Stimulated activated naive CD8-positive, alpha-beta T cell treated with anti-CD3 and anti-CD28 coated beads, Interleukin-15, amount 100 ng/mL, for 72 hours (primary cell): Measurements from ENCODE around the gene TPM3.
"Not testable (repeated sequence)": the region's sequence is repeated elsewhere in the genome, so short reads cannot be mapped to it uniquely, and the experiment has no call there.

ENCODE experiments used
- ATAC-seq: fragments of 150-1000 bp; cut with Tn5 transposase; 2 replicates; pipeline ENCODE4 v1.10.0; 2021; ENCODE audit warnings: mild to moderate bottlenecking, moderate library complexity
- DNase-seq, 2 donors: peaks; one replicate each; pipeline ENCODE4 v3.0.0; 2021 to 2022
- H3K27ac Mint-ChIP-seq, 2 donors: one replicate each; pipeline ENCODE4 v1.8.0; 2022; ENCODE audit warnings: mild to moderate bottlenecking in 2 of 2, mixed read lengths in 2 of 2, moderate library complexity in 2 of 2
- H3K27me3 Mint-ChIP-seq: one replicate; pipeline ENCODE4 v1.8.0; 2022; ENCODE audit warnings: mixed read lengths
- H3K4me1 Mint-ChIP-seq: one replicate; pipeline ENCODE4 v1.8.0; 2022; ENCODE audit warnings: mild to moderate bottlenecking, mixed read lengths
- H3K4me3 Mint-ChIP-seq, 2 donors: one replicate each; pipeline ENCODE4 v1.8.0; 2022; ENCODE audit warnings: mild to moderate bottlenecking in 2 of 2, mixed read lengths in 2 of 2, moderate library complexity in 1 of 2
- H3K9me3 Mint-ChIP-seq, 2 donors: one replicate each; pipeline ENCODE4 v1.8.0; 2022; ENCODE audit warnings: mixed read lengths in 2 of 2

Gene TPM3

DNA sequence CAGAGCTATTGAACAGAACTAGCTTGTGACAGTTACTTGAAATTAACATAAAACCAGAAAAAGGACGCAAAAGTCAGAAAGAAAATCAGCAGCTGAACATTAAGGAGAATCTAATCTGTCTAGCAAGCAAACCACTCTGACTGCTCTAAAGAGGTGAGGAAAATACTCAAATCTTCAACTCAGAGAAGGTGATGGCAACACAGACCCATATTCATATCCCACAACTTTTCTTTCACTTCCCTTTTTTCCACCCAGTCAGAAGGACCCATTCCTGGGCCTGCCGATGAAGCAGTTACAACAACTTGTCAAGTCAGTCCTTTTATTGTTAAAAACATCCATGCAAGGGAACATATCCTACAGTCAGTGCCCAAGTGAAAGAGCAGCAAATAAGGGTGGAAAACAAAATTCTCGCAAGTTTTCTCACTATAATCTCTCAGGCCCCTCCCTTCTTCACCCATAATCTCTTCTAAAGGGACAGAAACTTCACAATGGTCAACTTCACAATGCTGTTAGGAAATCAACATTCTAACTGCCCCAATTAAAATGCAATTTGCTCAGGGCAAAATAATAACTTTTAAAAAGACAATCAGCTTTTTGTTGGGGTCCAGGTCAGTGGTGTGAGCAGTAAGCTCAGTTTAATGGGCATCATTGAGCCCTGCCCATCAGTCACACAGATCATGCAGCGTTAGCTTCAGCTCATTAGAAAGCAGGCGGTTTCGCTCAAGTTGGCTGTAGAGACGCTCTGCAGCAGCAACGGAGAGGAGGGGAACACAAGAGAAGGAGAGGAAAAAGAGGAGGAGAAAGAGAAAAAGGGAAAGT is 33.4 kb downstream of the TPM3 start:
- Mint-ChIP-seq H3K9me3 (peaks cover 0 to 4% of the 10 kb centered on the region in 2 donors), H3K4me1 (peaks cover 75% of the 10 kb centered on the region), H3K27me3 (no peaks in the 10 kb centered on the region), H3K27ac (peak overlapping the region; percentile 97 to 98), H3K4me3 (peak overlapping the region; percentile 84 to 87)
- ATAC-seq (peak; percentile 39), DNase-seq (no peak)

- no peaks in the 10 kb centered on the region for H3K27me3 Mint-ChIP-seq
- peak overlapping the region; percentile 84 to 87 for H3K4me3 Mint-ChIP-seq
- H3K9me3 Mint-ChIP-seq, result peaks cover 0 to 4% of the 10 kb centered on the region in 2 donors
- ATAC-seq (peak; percentile 97), DNase-seq (peak; percentile 79 to 88)
- peaks cover 68% of the 10 kb centered on the region for H3K4me1 Mint-ChIP-seq
- peak overlapping the region; percentile 97 to 98 for H3K27ac Mint-ChIP-seq
These were observed 34.2 kb downstream of the TPM3 start for GRCh38 chr1:154157520-154158306.

DNA sequence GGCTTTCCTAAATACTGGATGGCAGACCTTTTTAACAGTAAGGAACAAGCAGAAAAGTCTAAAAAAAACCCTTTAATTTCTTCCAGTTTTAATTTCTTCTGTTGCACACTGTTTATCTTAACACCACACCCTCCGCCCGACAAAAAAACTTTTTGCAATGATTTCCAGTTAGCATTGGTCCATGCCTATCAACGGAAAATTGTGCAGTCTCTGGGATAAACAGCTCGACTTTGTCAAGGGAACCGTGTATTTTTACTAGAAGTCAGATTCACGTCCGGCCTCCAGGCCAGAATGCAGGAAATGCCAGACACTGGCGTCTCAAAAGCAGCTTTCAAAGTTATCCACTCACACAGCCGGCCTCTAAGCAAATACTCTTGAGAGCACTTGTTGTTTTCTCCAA is 36.6 kb downstream of the TPM3 start:
- ATAC-seq, result no peak
- Mint-ChIP-seq H3K9me3 (peaks cover 0 to 4% of the 10 kb centered on the region in 2 donors), H3K4me1 (peaks cover 63% of the 10 kb centered on the region), H3K27me3 (no peaks in the 10 kb centered on the region), H3K27ac (peak overlapping the region; percentile 12 to 69), H3K4me3 (no peak overlapping the region)
- no peak for DNase-seq

DNA sequence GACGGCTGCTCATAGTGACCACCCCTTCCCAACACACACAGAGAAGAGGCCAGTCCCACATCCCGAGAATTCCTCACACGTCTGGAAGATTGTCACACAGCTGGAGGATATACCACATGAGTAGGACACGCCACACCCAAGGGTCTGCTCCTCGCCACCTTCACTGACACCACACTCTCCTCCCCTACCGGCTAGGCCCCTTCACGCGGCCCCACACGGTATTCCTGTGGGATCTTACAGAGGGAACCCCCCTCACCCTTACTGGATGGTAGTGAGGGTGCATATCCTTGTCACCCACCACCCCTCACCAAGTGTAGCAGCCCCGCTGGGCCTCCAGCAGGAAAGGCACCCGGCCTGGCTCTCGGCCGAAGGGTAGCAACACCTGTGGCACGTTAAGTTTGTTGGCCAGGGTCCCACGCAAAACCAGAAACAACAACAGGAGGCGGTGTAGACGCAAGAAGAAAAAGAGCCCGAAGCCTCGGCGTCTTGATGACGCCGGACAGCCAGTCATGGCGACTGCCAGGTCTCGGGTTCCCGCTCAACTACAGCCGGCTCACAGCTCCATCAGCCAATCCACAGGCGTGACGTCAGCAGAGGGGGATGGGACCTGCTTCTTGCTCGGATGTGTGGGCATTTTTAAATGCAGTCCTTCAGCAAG is 37.2 kb downstream of the TPM3 start, which contains the start of gene NUP210L:
Gene NUP210L, minus strand, starts transcription at position 540 of the 658 bp plus-strand sequence.
- Mint-ChIP-seq H3K4me3 (peak within 1 kb of the TSS in 1 of 2 donors; percentile 50), H3K27ac (peak within 1 kb of the TSS; percentile 86 to 94), H3K27me3 (no peaks in the 10 kb centered on the region), H3K9me3 (peaks cover 0 to 3% of the 10 kb centered on the region in 2 donors), H3K4me1 (peaks cover 59% of the 10 kb centered on the region)
- ATAC-seq, result no peak
- DNase-seq, result peak in 1 of 2 donors; percentile 39

- peak overlapping the region; percentile 81 to 86 for H3K27ac Mint-ChIP-seq
These were observed 37.8 kb downstream of the TPM3 start for GRCh38 chr1:154154053-154154452.

GRCh38 chr1:154151311-154151710 is 40.6 kb downstream of the TPM3 start:
- Mint-ChIP-seq H3K9me3 (no peaks in the 10 kb centered on the region), H3K27ac (no peak overlapping the region), H3K4me3 (no peak overlapping the region), H3K4me1 (peaks cover 36% of the 10 kb centered on the region), H3K27me3 (no peaks in the 10 kb centered on the region)
- ATAC-seq (no peak), DNase-seq (no peak)

More at GRCh38 chr1:154154053-154154452, 37.8 kb downstream of the TPM3 start:
- ATAC-seq, result no peak
- no peaks in the 10 kb centered on the region for H3K27me3 Mint-ChIP-seq
- H3K4me1 Mint-ChIP-seq, result peaks cover 55% of the 10 kb centered on the region
- H3K4me3 Mint-ChIP-seq, result peak overlapping the region in 1 of 2 donors; percentile 22
- H3K9me3 Mint-ChIP-seq, result no peaks in the 10 kb centered on the region
- DNase-seq, result no peak

DNA sequence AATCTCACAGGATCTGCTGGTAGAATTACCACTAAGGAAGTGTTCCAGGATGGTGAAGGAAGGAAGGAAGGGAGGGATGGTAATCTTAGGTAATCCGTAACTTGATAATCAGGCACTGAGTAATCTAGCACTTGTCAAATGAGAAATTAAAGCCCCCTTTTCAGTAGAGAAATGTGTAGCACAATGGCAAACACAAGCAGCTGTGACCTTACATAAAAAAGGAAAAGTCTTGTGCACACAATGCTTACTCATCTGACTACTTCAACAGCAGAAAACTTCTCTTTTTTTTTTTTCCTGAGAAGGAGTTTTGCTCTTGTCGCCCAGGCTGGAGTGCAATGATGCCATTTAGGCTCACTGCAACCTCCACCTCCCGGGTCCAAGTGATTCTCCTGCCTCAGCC is 43.1 kb downstream of the TPM3 start:
- Mint-ChIP-seq H3K9me3 (no peaks in the 10 kb centered on the region), H3K4me3 (no peak overlapping the region), H3K27me3 (no peaks in the 10 kb centered on the region), H3K4me1 (peaks cover 13% of the 10 kb centered on the region), H3K27ac (no peak overlapping the region)
- DNase-seq, result no peak
- ATAC-seq, result peak; percentile 58

DNA sequence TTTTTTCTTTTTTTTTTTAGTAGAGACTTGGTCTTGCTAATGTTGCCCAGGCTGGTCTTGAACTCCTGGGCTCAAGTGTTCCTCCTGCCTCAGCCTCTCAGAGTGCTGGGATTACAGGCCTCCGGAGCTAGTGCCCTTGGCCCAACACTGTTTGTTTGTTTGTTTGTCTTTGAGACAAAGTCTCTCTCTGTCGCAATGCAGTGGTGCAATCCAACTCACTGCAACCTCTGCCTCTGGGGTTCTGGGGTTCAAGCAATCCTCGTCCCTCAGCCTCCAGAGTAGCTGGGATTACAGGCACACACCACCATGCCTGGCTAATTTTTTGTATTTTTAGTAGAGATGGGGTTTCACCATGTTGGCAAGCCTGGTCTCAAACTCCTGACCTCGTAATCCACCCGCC is 44.4 kb downstream of the TPM3 start:
- not testable (repeated sequence) for H3K4me1 Mint-ChIP-seq, ATAC-seq, H3K4me3 Mint-ChIP-seq, DNase-seq, H3K9me3 Mint-ChIP-seq, H3K27me3 Mint-ChIP-seq, H3K27ac Mint-ChIP-seq

DNA sequence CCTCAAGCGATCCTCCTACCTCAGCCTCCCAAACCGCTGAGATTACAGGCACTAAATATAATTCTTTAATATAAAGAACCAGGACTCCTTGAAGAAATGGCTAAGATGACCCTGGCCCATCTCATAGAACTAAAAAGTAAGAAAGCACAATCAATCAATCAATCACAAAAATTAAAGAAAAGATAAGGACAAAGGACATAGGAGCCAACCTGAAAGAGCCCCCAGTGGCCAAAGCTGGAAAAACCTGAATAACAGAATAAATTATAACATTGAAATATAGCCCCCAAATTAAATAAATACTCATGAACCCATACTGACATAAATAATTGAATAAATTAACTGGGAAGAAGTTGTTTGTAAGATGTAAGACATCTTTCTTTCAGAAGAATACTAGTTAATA is 45.9 kb downstream of the TPM3 start:
- Mint-ChIP-seq H3K27ac (no peak overlapping the region), H3K9me3 (no peaks in the 10 kb centered on the region), H3K4me1 (peaks cover 14% of the 10 kb centered on the region), H3K27me3 (no peaks in the 10 kb centered on the region), H3K4me3 (no peak overlapping the region)
- no peak for DNase-seq
- ATAC-seq, result no peak

DNA sequence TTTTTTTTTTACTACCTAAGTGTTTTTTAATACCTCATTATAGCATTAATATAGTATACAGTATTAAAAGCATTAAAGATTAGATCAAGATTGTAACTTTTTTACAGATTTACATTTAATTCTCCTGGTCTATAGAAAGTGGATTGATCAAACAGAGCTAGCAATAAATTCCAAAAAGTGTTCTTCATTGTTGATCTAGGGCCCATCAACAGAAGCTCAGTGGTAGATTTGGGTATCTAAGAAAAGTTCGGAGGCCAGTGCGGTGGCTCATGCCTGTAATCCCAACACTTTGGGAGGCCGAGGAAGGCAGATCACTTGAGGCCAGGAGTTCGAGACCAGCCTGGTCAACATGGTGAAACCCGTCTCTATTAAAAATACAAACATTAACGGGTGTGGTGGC is 49.5 kb downstream of the TPM3 start:
- no peak overlapping the region for H3K4me3 Mint-ChIP-seq
- peaks cover 8% of the 10 kb centered on the region for H3K4me1 Mint-ChIP-seq
- H3K27ac Mint-ChIP-seq, result no peak overlapping the region
- H3K9me3 Mint-ChIP-seq, result no peaks in the 10 kb centered on the region
- DNase-seq (no peak), ATAC-seq (no peak)
- H3K27me3 Mint-ChIP-seq, result no peaks in the 10 kb centered on the region

DNA sequence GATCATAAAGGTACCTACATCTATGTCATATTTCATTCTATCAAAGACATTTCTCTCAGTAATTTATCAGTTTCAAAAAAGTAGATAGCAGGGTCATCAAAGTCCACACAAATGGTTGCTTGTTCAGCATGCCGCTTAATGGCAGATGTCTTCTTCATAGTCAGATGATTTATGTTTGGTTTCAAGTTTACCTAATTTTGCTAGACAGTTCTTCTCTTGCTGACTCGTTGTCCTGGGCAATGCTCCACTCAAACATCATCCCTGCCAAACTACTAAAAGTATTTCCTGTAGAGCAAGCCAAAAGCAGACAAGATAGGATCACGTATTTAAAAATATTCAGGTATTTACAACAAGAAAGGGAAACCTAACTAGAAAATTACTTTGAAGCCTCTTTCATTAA is 50.7 kb downstream of the TPM3 start:
- peak overlapping the region in 1 of 2 donors; percentile 47 for H3K27ac Mint-ChIP-seq

GRCh38 chr1:154137888-154138287 is 54.0 kb downstream of the TPM3 start:
- H3K4me1 Mint-ChIP-seq, result peaks cover 8% of the 10 kb centered on the region
- no peak for DNase-seq
- H3K27me3 Mint-ChIP-seq, result no peaks in the 10 kb centered on the region
- no peaks in the 10 kb centered on the region for H3K9me3 Mint-ChIP-seq
- ATAC-seq, result no peak
- H3K4me3 Mint-ChIP-seq, result no peak overlapping the region
- no peak overlapping the region for H3K27ac Mint-ChIP-seq

More for the DNA sequence above, 50.7 kb downstream of the TPM3 start:
- no peak overlapping the region for H3K4me3 Mint-ChIP-seq
- DNase-seq, result no peak
- H3K4me1 Mint-ChIP-seq, result peaks cover 8% of the 10 kb centered on the region
- H3K27me3 Mint-ChIP-seq, result no peaks in the 10 kb centered on the region
- no peak for ATAC-seq
- no peaks in the 10 kb centered on the region for H3K9me3 Mint-ChIP-seq

- Mint-ChIP-seq H3K27me3 (no peaks in the 10 kb centered on the region), H3K4me1 (peaks cover 11% of the 10 kb centered on the region), H3K27ac (no peak overlapping the region), H3K4me3 (no peak overlapping the region), H3K9me3 (no peaks in the 10 kb centered on the region)
- no peak for ATAC-seq
- DNase-seq, result no peak
These were observed 58.6 kb downstream of the TPM3 start for GRCh38 chr1:154133256-154133655.

DNA sequence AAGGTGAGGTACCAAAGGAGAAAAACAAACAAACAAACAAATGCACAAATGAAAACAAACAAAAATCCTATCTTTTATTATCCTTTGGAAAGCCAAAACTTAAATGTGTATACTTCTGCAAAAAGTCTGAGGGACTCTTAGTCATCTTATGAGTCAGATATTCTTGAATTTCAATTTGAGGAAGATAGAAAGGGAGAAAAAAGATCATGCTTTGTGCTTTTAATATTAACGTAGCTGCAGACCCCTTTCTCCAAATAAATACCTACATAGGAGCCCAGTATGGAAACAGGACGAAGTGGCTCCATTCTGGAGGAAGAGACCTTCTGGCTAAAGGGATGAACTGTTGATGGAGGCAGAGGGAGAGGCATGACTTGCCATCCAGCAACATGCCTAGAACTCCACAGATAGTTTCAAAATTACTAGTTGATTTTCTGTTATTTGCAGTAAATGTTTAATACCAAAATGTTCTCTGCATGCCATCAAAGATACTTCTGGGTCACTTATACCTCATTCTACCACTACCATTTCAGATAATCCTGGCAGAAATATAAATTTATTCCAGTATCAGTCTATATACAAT is 62.4 kb downstream of the TPM3 start:
- no peak overlapping the region for H3K27ac Mint-ChIP-seq
- ATAC-seq (no peak), DNase-seq (no peak)
- peak overlapping the region; percentile 27 to 59 for H3K4me3 Mint-ChIP-seq
- H3K27me3 Mint-ChIP-seq, result no peaks in the 10 kb centered on the region
- H3K9me3 Mint-ChIP-seq, result no peaks in the 10 kb centered on the region
- peaks cover 11% of the 10 kb centered on the region for H3K4me1 Mint-ChIP-seq

DNA sequence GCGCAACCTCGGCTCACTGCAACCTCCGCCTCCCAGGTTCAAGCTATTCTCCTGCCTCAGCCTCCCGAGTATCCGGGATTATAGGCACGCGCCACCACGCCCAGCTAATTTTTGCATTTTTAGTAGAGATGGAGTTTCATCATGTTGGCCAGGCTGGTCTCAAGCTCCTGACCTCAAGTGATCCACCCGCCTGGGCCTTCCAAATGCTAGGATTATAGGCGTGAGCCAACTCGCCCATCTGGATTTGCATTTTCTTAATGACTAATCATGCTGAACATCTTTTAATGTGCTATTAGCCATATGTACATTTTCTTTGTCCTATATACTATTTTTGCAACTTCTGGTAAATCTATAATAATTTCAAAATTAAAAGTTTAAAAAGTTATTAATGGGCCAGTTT is 68.7 kb downstream of the TPM3 start:
- H3K9me3 Mint-ChIP-seq, H3K4me1 Mint-ChIP-seq, H3K27ac Mint-ChIP-seq, H3K27me3 Mint-ChIP-seq, ATAC-seq, H3K4me3 Mint-ChIP-seq, DNase-seq: not testable (repeated sequence)
